Coronary artery (tissue), 2 donors: ENCODE results near the gene IFNG.
"Not testable (repeated sequence)": the region's sequence is repeated elsewhere in the genome, so short reads cannot be mapped to it uniquely, and the experiment has no call there.

Source experiments
- DNase-seq: peaks from one replicate; pipeline ENCODE4 v3.0.0-alpha.2; 2017; ENCODE audit warnings: low spot score
- H3K27ac ChIP-seq, 2 donors: fragments of 200-600 bp; sonication (generic); one replicate each; pipeline ENCODE4 v1.5.1; 2016 to 2019
- H3K4me3 ChIP-seq: fragments of 200-600 bp; sonication (generic); 2 replicates; pipeline ENCODE4 v1.5.1; 2016; ENCODE audit warnings: mild to moderate bottlenecking, moderate library complexity
- TF ChIP-seq, protein P1 (sequence below): fragments of 200-600 bp; sonication (generic); IDR thresholded peaks from one replicate; pipeline ENCODE4 v1.5.1; 2019; ENCODE audit warnings: antibody characterized with exemption

The IFNG gene

DNA sequence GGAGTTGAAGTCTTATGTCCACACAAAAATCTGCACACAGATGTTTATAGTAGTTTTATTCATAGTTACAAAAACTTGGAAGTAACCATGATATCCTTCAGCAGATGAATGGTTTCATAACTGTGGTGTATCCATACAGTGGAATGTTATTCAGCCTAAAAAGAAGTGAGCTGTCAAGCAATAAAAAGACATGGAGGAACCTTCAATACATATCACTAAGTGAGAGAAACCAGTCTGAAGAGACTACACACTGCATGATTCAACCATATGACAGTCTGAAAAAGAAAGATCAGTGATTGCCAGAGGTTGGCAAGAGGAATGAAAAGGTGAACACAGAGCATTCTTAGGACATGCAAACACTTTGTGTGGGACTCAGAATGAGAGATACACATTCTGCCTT is 18.6 kb upstream of the IFNG start:
- Histone ChIP-seq H3K27ac (no peak overlapping the region), H3K4me3 (no peak overlapping the region)
- TF ChIP-seq, protein P1, sequence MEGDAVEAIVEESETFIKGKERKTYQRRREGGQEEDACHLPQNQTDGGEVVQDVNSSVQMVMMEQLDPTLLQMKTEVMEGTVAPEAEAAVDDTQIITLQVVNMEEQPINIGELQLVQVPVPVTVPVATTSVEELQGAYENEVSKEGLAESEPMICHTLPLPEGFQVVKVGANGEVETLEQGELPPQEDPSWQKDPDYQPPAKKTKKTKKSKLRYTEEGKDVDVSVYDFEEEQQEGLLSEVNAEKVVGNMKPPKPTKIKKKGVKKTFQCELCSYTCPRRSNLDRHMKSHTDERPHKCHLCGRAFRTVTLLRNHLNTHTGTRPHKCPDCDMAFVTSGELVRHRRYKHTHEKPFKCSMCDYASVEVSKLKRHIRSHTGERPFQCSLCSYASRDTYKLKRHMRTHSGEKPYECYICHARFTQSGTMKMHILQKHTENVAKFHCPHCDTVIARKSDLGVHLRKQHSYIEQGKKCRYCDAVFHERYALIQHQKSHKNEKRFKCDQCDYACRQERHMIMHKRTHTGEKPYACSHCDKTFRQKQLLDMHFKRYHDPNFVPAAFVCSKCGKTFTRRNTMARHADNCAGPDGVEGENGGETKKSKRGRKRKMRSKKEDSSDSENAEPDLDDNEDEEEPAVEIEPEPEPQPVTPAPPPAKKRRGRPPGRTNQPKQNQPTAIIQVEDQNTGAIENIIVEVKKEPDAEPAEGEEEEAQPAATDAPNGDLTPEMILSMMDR = no peak
- no peak for DNase-seq

DNA sequence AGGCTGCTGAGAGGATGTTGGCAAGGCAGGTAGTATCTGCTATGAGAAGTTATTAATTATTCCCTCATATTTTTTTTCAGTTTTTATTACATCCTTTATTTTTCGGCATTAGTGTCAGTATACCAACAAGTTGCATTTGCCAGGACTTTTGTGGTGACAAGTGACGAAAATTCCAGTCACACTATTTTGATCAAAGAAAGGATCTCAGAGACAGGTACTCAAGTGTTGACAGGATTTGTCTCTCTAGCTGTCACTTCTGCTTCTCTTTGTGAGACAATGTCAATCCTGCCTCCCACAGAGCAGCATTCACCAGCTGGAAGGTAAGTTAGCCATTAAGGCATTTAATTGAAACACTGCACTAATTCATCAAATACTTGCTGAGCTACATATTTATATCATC is 18.0 kb upstream of the IFNG start:
- no peak overlapping the region for H3K27ac ChIP-seq
- no peak for DNase-seq
- TF ChIP-seq, protein P1 = no peak
- H3K4me3 ChIP-seq = no peak overlapping the region

DNA sequence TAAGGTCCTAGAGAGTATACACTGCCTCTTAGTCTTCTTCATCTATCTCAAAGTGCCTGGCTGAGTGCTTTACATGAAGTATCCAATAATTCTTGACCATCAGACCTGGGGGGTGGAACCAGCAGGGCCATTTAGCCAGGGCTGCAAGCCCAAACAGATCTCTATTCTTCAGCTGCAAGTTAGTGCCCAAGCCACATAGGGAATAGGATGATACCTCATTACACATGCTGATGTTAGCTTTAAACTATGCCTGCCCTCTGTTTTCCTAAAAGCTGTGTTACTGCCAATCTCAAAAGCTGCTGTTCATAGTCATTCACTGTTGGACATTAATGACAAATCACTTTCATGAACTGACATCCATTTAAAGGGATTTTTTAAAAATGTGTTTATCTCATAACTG is 16.7 kb upstream of the IFNG start:
- DNase-seq = no peak
- Histone ChIP-seq H3K4me3 (no peak overlapping the region), H3K27ac (no peak overlapping the region)
- TF ChIP-seq, protein P1 = no peak

DNA sequence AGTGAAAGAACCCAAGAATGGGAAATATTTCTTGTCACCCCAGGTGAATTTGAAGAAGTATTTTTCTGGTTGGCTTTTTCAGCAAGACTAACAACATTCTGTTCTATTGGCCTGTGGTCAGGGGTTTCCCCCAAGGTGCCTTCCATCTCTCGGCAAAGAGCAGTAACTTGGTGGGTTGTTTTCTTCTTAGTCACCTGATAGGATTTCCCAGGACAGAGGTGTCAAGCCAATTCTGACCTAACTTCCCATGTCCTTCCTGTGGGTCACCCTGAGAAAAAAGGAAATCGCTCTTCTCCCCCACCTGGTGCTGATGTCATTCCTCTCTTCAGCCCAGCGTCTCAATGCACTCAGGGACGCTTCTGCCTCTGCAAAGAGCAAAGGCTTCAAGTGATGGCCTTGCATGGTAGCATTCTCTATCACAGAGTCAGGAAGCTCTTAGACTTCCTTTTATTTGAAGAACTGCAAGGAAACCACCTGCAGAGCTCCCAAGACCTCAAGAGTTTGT is 16.1 kb upstream of the IFNG start:
- TF ChIP-seq, protein P1 = no peak
- Histone ChIP-seq H3K27ac (no peak overlapping the region), H3K4me3 (no peak overlapping the region)
- DNase-seq = no peak

DNA sequence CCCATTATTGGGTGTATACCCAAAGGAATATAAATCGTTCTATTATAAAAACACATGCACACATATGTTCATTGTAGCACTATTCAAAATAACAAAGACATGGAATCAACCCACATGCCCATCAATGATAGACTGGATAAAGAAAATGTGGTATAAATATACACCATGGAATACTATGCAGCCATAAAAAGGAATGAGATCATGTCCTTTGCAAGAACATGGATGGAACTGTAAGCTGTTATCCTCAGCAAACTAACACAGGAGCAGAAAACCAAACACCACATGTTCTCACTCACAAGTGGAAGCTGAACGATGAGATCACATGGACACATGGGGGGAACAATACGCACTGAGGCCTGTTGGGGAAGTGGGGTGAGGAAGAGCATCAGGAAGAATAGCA is 15.2 kb upstream of the IFNG start:
- not testable (repeated sequence) for H3K4me3 ChIP-seq, H3K27ac ChIP-seq, DNase-seq

DNA sequence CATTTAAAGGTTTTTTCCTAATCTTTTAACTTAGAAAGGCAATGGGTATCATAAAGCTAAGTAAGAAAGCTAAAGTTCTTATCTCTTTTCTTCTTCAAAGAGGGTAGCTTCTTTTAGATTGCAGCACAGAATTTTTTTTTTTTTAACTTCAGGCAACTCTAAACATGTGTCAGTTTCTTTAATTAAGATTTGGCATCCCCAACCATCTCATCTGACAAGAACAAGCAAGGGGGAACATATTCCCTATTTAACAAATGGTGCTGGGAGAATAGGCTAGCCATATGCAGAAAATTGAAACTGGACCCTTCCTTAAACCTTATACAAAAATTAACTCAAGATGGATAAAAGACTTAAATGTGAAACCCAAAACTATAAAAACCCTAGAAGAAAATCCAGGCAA is 14.3 kb upstream of the IFNG start:
- DNase-seq = no peak
- no peak overlapping the region for H3K4me3 ChIP-seq
- TF ChIP-seq, protein P1 = no peak
- H3K27ac ChIP-seq = no peak overlapping the region

DNA sequence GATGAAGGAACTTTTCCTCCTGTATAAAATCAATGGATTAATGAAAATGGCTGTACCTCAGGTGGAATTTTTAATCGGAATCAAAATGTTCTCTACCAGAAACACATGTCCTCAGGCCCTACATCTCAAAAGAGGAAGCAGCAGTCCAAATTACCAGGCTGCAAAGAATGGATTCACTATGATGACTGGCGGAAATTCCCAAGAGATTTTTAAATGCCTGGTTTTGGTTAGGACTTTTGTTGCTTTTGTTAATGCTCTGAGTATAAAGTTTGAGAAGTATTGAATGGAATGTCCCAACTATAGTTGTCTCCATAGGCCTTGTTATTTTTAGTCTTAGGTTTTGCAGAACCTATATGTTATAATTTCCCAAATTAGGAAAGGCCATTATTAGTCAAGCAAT is 11.2 kb upstream of the IFNG start:
- H3K27ac ChIP-seq = no peak overlapping the region
- TF ChIP-seq, protein P1 = no peak
- H3K4me3 ChIP-seq = no peak overlapping the region

More for the DNA sequence above, 11.2 kb upstream of the IFNG start:
- DNase-seq = no peak
